Stomach (tissue), 4 donors: ENCODE measurements around the gene XAB2.

Source experiments
- CTCF ChIP-seq, 7 experiments: fragments of 450-650 bp in 4 of 7; fragments of 200-600 bp in 3 of 7; sonication (generic) in 3 of 7; IDR thresholded peaks; one replicate each; pipeline ENCODE4 v1.5.1; 2016 to 2019; ENCODE audit warnings: antibody characterized with exemption in 7 of 7, control low read depth in 2 of 7, mild to moderate bottlenecking in 1 of 7
- EP300 ChIP-seq: sonication (generic); formaldehyde crosslinking; IDR thresholded peaks from one replicate; pipeline ENCODE4 v1.6.1; 2017; ENCODE audit warnings: antibody characterized with exemption
- POLR2A ChIP-seq, 4 donors: fragments of 450-650 bp; IDR thresholded peaks; one replicate each; pipeline ENCODE4 v1.6.1; 2016; ENCODE audit warnings: antibody characterized with exemption in 4 of 4, control low read depth in 2 of 4, mild to moderate bottlenecking in 1 of 4, moderate library complexity in 1 of 4
- POLR2AphosphoS5 ChIP-seq, 3 donors: sonication (generic); formaldehyde crosslinking; IDR thresholded peaks; one replicate each; pipeline ENCODE4 v1.6.1; 2016; ENCODE audit warnings: antibody characterized with exemption in 3 of 3

- no peak for TF ChIP-seq POLR2A (IDR thresholded peaks at IDR 0.05)
- TF ChIP-seq CTCF (IDR thresholded peaks at IDR 0.05): no peak
- TF ChIP-seq POLR2AphosphoS5 (IDR thresholded peaks at IDR 0.05): no peak
- no peak for TF ChIP-seq EP300
Observed at GRCh38 chr19:7589822-7590221, 39.5 kb downstream of the XAB2 start.
